ENCODE results near the gene HEY2. TPM values are rescaled to one million over a fixed set of nuclear protein-coding genes. Genes with fewer than 3 reads are reported as not detected.

HEY2 gene
- total and polyA plus RNA-seq, 2 of the 8 experiments (the other 6 are each of a cell fraction or from before 2014, with no cell fraction given): 9.1 to 16.2 TPM

GRCh38 chr6:125810445-125810844 lies 61.0 kb downstream of the HEY2 start:
- WGBS, 2 experiments (ENCODE audit: extremely low coverage in 1 of 2, insufficient coverage in 1 of 2, insufficient read length in 1 of 2, insufficient replicate concordance in 2 of 2, low coverage in 1 of 2, low lambda C conversion rate in 2 of 2, missing lambda C conversion rate in 1 of 2): 96% methylated on average over 1 of the region's 1 CpG; no CpG with 5 or more reads in 1 of the 2 experiments
- Histone ChIP-seq H3K9me3 (ENCODE audit: insufficient read depth in 2 of 2, low read depth in 1 of 2, low read length in 1 of 2) (no peaks in the 10 kb centered on the region), H3K9ac (replicated peaks in 1 of 4; ENCODE audit: extremely low read depth in 1 of 4, low read depth in 3 of 4, low read length in 3 of 4) (no peak overlapping the region), H2BK5ac (ENCODE audit: low read depth, low read length) (no peak overlapping the region), H3K4ac (replicated peaks; ENCODE audit: insufficient read length, low read depth, low read length) (no peak overlapping the region), H3K27ac (ENCODE audit: low read depth, low read length) (no peak overlapping the region), H4K91ac (replicated peaks; ENCODE audit: insufficient read length, low read length) (no peak overlapping the region), H3K27me3 (replicated peaks in 1 of 4; ENCODE audit: control insufficient read depth in 3 of 4, extremely low read depth in 1 of 4, insufficient read depth in 3 of 4, low read length in 3 of 4) (no peaks in the 10 kb centered on the region), H4K8ac (ENCODE audit: extremely low read depth, insufficient read depth, low read length) (no peak overlapping the region), H2BK120ac (replicated peaks; ENCODE audit: low read depth, low read length) (no peak overlapping the region), H3K4me1 (replicated peaks in 1 of 4; ENCODE audit: control insufficient read depth in 3 of 4, insufficient read depth in 4 of 4, low read length in 3 of 4) (no peaks in the 10 kb centered on the region), H3K14ac (ENCODE audit: insufficient read length) (no peak overlapping the region), H4K5ac (ENCODE audit: insufficient read length, low read depth, low read length) (no peak overlapping the region), H3K4me2 (ENCODE audit: insufficient read depth in 1 of 2, low read depth in 2 of 2, low read length in 2 of 2) (no peak overlapping the region), H3K23ac (ENCODE audit: insufficient read length) (no peak overlapping the region), H3K79me1 (ENCODE audit: low read depth, low read length) (peaks cover 3% of the 10 kb centered on the region; the same call in 1 of the 2 replicates), H3K79me2 (ENCODE audit: control insufficient read depth in 1 of 2, insufficient read depth in 2 of 2, low read length in 2 of 2) (no peaks in the 10 kb centered on the region), H2BK12ac (ENCODE audit: low read depth, low read length) (no peak overlapping the region), H3K4me3 (ENCODE audit: extremely low read depth in 1 of 4, insufficient read depth in 2 of 4, low read depth in 3 of 4, low read length in 4 of 4) (no peak overlapping the region), H3K36me3 (ENCODE audit: control insufficient read depth in 2 of 4, insufficient read depth in 4 of 4, low read length in 3 of 4) (no peaks in the 10 kb centered on the region), H2AK5ac (ENCODE audit: low read depth, low read length) (no peak overlapping the region), H2BK15ac (ENCODE audit: low read length) (no peak overlapping the region), H2AFZ (ENCODE audit: low read length) (no peak overlapping the region), H4K20me1 (replicated peaks in 1 of 2; ENCODE audit: control insufficient read depth in 1 of 2, insufficient read depth in 2 of 2, low read length in 2 of 2) (no peaks in the 10 kb centered on the region), H3K18ac (ENCODE audit: extremely low read depth, low read length) (no peak overlapping the region), H2BK20ac (ENCODE audit: low read length) (no peak overlapping the region), H3K23me2 (ENCODE audit: low read depth, low read length) (no peaks in the 10 kb centered on the region), H3K56ac (replicated peaks; ENCODE audit: insufficient read length, low read depth, low read length) (no peak overlapping the region)
- TF ChIP-seq NRF1 (IDR thresholded peaks at IDR 0.05; ENCODE audit: low read depth, low read length) (no peak), ASH2L (IDR thresholded peaks at IDR 0.05; ENCODE audit: low read length) (no peak), ATF2 (IDR thresholded peaks at IDR 0.05; ENCODE audit: low read length) (no peak), TAF1 (IDR thresholded peaks at IDR 0.05; ENCODE audit: low read depth, low read length) (no peak), KDM5A (IDR thresholded peaks at IDR 0.05; ENCODE audit: low read length) (no peak), CHD2 (IDR thresholded peaks at IDR 0.05; ENCODE audit: low read length) (no peak), TEAD4 (IDR thresholded peaks at IDR 0.05; ENCODE audit: low read depth, low read length) (no peak)
- ChIA-PET CTCF (ENCODE audit: partially characterized antibody) (interaction anchor here (0.7 to 3.0 kb wide), 6 partner anchors 17 to 498 kb away, joined by 3 to 13 read pairs (median 5); partner anchors contain the start of gene NCOA7), POLR2A (ENCODE audit: partially characterized antibody) (interaction anchor here (1.3 kb wide), 1 partner anchor 10 kb away, joined by 3 read pairs; no protein-coding TSS in a partner anchor)
- no peak for FAIRE-seq
- no peak for DNase-seq (ENCODE audit: low read depth in 1 of 2, low spot score in 2 of 2)

All from H1 (cell line).